GM08714 (cell line): Measurements from ENCODE around the gene STX2.
A peak's percentile ranks its signal among the peaks of the same experiment; 100 is the strongest.
"Not testable (repeated sequence)": the region's sequence is repeated elsewhere in the genome, so short reads cannot be mapped to it uniquely, and the experiment has no call there.

Experiments
- H3K4me3 ChIP-seq: fragments of 200-500 bp; sonication (Bioruptor generic); 2 replicates; pipeline ENCODE4 v1.5.1; 2014; ENCODE audit warnings: mild to moderate bottlenecking, low read length, inconsistent platforms
- ZNF274 ChIP-seq: IDR thresholded peaks from 2 replicates; pipeline ENCODE4 v1.6.1; 2012; ENCODE audit warnings: mild to moderate bottlenecking, low read depth, low read length

Gene STX2

DNA sequence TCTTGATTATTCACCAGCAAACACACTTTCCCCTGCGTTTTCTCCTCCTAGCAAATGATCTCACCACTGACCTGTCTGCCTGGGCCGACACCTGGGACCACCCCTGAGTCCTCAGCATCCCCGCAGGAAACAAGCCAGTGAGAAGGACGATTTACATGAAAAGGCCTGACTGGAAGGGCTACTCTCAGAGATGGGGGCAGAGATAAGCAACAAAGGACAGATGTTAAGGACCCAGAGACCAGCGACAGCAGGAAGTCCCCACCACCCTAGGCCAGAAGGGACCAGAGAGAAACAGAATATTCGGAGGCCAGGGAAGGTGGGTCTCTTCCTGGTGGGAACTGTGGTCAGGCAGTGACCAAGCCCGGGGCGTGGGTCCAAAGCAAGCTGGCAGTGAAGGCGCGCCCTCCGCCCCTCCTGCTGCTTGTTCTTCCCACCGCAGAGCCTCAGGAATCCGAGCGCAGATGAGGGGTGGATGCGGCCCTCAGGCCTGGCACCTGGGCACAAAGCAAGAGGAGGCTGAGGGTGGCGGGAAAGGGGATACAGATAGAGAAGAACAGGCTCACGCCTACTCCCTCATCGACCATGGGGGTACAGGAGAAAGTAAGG is 55.8 kb downstream of the STX2 start:
- no peak for TF ChIP-seq ZNF274
- no peak overlapping the region for H3K4me3 ChIP-seq

DNA sequence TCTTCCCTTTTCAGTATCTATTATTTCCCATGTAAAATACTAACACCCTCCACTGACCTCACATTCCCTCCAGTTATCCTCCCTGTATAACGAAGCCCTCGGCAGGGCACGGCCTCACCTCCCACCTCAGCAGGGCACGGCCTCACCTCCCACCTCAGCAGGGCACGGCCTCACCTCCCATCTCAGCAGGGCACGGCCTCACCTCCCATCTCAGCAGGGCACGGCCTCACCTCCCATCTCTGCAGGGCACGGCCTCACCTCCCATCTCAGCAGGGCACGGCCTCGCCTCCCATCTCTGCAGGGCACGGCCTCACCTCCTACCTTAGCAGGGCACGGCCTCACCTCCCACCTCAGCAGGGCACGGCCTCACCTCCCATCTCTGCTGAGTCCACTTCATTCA is 56.8 kb downstream of the STX2 start:
- not testable (repeated sequence) for H3K4me3 ChIP-seq

DNA sequence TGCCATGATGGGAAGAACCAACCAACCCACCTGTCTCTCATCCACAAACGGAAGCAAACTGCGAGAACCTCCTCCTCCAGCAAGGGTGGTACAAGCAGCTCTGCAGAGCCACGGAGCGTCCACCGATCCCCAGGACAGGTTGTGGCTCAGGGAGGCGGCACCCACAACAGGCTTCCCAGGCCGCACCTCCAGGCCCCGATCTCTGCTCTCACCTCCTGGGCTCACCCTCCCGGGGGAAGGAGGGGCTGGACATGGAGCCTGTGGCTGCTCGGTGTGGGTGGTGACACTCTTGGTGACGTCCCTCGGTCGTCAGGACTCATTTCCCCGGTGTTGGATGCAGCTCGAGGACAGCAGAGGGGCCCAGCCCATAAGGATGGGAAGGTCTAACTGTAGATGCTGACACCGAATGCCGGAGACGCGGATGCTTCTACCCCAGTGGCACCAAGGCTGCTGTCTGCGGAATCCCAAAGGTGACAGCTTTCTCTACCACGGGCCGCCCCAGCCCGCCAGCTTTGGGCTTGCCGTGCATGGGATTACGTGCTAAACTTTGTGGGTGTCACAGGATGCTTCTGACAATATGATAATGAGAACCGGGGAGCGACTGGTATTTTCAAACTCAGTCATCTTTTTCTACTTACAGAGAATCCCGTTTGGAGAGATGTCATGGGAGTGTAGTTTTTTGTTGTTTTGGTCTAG is 58.0 kb downstream of the STX2 start:
- H3K4me3 ChIP-seq = no peak overlapping the region
- TF ChIP-seq ZNF274 = no peak

DNA sequence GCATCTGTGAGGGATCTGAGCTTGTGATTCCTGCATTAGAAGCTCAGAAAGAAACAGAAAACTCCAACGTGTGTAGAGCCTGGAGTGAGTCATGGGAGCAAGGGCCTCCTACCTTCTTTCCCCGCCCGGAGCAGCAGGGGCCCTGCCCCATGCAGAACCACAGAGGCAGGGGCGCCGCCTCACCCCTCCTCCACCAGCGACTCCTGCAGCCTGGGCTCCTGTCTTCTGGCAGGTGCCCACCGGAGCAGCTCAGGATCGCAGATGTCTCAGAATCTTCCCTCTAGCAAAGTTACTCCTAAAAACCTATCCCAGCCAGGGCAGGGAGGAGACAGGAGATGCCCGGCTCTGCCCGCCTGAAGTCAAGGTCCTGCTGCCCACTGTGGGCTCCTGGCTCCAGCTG is 58.7 kb downstream of the STX2 start:
- no peak overlapping the region for H3K4me3 ChIP-seq
- TF ChIP-seq ZNF274 = no peak

DNA sequence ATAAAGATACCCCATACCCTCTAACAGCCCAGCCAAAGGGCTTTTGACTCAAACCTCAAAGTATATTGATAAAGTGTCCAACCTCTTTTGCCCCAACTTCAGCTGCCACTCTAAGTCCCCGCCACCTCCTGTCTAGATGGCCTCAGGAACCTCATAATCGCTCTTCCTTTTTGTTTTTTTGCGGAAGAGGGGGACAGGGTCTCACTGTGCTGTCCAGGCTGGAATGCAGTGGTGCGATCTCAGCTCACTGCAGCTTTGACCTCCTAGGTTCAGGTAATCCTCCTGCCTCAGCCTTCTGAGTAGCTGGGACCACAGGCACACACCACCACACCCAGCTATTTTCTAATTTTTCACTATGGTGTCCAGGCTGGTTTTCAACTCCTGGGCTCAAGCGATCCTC is 60.3 kb downstream of the STX2 start:
- TF ChIP-seq ZNF274 = no peak
- no peak overlapping the region for H3K4me3 ChIP-seq

DNA sequence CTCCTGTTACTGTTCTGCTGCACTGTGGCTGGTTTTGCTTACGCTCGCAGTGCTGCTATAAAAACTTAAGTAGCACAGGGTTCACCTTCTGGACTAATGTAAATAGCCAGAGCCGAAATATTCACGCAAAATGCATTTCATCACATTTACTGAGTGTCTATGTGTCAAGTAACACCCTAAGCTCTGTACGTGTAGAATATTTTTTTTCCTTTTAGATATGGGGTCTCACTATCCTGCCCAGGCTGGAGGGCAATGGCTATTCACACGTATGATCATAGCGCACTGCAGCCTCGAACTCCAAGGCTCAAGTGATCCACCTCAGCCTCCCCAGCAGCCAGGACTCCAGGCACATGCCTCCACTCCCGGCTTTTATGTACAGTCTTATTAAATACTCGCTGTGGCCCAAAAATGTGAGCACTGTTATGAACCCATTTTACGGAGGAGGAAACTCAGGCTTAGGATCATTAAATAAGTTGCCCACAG is 62.2 kb downstream of the STX2 start:
- no peak for TF ChIP-seq ZNF274
- H3K4me3 ChIP-seq = no peak overlapping the region

DNA sequence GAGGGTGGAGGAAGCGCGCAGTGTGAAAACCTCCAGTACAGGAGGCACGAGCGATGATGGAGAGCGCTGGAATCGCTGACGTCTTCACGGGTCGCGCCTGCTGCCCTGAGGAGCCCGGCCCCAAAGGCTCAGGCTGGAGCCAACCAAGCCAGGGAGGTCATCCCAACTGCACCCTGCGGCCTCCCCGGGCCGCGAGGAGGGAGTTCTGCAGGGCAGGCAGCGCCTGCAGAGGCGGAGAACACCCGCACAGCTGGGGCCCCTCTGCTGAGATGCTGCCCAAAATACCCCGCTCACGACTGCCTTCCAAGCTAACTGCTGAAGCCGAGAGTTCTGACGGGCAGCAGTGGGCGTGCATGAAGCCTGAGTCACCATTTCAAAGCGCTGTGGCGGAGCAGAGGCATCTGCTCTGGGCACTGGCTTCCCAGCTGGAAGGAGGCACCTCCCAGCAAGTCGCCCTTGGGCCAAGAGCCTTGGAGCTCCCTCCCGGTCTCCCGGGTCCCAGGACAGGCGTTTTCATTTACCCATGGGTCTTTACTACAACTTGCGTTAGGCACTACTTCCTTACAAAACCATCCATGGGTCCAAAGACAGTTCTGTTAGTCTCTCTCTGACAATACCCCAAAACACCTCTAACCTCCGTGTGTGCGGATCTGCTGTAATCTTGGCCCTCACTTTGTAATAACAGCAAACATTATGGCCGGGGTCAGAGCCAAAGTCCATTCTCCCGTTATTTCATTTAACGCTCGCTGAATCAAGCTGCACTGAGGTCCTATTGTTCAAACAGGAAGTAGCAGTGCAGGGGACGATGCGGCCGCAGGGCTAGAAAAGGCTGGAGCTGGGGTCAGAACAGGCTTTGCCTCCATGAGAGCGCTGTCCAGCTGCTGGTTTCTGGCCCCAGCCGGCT is 62.8 kb downstream of the STX2 start:
- no peak for TF ChIP-seq ZNF274
- H3K4me3 ChIP-seq = peak overlapping the region; percentile 12; the same call in 1 of the 2 replicates

DNA sequence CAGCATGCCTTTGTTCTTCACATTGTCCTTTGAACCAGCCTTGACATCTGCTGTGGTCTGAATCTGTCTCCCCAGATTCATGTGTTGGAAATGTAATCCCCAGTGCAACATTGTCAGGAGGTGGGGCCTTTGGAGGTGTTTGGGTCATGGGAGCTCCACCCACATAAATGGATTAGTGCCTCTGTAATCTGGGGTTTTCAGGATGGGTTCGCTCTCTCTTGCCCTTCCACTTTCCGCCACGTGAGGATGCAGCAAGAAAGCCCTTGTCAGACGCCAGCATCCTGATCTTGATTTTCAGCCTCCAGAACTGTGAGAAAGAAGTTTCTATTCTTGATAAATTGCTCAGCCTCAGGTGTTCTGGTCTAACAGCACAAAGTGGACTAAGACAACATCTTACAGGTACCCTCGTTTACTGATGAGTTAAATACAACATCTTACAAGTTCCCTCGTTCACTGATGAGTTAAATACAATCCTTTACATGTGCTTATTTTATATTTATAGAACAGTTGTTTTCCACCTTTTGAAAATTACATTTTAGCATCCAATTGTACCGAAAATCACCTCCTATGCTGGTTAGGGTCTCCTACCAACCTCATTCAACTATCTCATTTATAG is 68.5 kb downstream of the STX2 start:
- H3K4me3 ChIP-seq = no peak overlapping the region
- no peak for TF ChIP-seq ZNF274

DNA sequence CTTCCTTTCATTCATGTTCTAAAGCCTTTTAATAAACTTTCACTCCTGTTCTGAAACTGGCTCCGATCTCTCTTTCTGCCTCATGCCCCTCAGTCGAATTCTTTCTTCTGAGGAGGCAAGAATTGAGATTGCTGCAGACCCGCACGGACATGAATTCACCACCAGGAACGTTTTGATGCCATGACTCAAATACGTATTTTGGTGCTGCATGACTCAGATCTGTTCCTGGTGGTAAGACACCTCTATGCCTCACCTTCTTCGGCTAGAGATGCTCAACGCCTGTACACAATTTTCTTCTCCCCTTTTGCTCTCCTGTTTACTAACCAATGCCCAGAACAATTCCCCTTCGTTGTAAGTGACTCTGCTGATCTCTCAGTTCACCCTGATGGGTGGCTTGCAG is 70.9 kb downstream of the STX2 start:
- no peak for TF ChIP-seq ZNF274
- H3K4me3 ChIP-seq = no peak overlapping the region

DNA sequence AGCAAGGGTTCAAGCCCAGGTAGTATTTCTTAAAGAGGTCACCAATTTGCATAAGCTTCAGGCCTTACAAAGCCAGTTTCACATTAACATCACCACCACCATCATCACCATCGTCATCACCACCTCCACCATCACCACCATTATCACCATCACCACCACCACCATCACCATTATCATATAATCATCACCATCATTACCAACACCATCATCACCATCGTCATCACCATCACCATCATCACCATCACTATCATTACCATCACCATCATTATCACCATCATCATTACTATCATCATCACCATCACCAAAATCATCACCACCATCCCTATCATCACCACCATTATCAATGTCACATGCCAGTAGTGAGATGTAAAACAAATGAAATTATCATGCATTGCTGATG is 72.6 kb downstream of the STX2 start:
- no peak for TF ChIP-seq ZNF274
- no peak overlapping the region for H3K4me3 ChIP-seq

DNA sequence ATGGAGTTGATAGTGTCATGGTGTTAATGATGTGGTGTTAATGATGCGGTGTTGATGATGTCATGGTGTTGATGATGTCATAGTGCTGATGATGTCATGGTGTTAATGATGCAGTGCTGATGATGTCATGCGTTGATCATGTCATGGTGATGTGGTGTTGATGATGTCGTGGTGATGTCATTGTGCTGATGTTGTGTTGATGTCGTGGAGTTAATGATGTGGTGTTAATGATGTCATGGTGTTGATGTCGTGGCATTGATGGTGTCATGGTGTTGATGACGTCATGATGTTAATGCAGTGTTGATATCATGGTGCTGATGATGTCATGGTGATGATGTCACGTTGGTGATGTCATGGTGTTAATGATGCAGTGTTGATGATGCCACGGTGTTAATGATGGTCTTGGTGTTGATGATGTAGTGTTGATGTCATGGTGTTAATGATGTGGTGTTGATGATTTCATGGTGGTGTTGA is 73.8 kb downstream of the STX2 start:
- TF ChIP-seq ZNF274 = no peak
- H3K4me3 ChIP-seq = no peak overlapping the region

DNA sequence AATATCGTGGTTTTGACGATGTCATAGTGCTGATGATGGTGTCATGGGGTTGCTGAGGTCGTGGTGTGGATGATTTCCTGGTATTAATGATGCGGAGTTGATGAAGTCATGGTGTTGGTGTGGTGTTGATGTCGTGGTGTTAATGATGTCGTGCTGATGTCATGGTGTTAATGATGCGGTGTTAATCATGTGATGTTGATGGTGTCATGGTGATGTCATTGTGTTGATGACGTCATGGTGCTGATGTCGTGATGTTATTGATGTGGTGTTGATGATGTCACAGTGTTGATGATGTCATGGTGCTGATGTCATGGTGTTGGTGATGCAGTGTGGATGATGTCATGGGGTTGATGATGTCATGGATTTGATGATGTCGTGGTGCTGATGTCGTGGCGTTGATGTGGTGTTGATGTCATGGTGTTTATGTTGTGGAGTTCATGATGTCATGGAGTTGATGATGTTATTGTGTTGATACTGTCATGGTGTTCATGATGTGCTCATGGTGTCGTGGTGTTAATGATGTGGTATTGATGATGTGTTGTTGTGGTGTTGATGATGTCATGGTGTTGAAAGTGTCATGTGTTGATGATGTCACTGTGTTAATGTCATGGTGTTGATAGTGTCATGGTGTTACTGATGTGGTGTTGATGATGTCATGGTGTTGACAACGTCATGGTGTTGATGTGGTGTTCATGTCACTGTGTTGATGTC is 74.4 kb downstream of the STX2 start:
- no peak for TF ChIP-seq ZNF274
- H3K4me3 ChIP-seq = no peak overlapping the region

DNA sequence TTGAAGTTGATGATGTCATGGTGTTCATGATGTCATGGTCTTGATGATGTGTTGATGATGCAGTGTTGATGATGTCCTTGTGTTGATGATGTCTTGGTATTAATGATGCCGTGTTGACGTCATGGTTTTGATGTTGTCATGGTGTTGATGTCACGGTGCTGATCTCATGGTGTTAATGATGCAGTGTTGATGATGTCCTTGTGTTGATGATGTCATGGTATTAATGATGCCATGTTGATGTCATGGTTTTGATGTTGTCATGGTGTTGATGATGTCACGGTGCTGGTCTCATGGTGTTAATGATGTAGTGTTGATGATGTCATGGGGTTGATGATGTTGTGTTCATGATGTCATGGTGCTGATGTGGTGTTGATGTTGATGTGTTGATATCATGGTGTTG is 75.0 kb downstream of the STX2 start:
- TF ChIP-seq ZNF274 = no peak
- no peak overlapping the region for H3K4me3 ChIP-seq

DNA sequence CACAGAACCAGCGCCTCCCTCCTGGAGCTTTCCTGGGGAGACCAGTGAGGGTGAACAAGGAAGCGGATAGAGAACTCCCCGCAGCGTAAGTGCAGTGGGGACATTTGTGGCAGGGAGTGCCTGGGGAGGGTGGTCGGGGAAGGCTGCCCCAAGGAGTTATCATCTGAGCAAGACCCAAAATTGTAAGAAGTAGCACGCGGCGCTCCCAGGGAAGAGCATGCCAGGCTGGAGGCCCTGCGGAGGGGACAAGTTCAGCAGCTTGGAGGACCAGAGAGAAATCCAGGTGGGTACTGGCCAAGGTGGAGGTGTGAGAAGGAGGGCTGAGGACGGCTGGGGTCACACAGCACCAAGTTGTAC is 76.8 kb downstream of the STX2 start:
- H3K4me3 ChIP-seq = no peak overlapping the region
- no peak for TF ChIP-seq ZNF274
